ENCODE data around the gene WDR4.
"Not testable (repeated sequence)": the region's sequence is repeated elsewhere in the genome, so short reads cannot be mapped to it uniquely, and the experiment has no call there.

Gene WDR4

DNA sequence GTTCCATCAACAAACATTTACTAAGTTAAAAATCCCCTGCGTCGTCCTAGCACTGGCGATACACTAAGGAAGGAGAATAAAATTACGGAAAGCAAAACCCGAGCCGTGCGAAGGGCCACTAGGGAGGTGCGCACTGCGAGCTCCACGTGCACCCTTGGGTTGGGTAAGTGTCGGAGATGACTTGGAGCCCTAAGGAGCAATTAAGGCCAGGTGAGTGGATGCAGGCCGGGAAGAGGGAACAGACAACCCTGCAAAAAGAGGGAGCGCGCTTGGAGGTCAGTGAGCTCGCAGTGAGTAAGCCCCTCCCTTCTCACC lies 704 bp downstream of the WDR4 start:
- DNase-seq (ENCODE audit: low spot score), result no peak

DNA sequence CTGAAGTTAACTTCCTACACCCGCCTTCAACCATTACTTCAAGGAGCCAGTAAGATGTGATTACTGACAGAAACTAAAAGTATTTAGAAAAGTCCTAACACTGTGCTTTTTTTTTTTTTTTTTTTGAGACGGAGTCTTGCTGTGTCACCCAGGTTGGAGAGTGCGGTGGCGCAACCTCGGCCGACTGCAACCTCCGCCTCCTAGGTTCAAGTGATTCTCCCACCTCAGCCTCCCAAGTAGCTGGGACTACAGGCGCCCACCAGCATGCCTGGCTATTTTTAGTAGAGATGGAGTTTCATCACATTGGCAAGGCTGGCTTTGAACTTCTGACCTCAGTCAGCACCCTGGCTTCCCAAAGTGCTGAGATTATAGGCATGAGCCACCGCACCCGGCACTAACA lies 3.5 kb downstream of the WDR4 start:
- not testable (repeated sequence) for DNase-seq (ENCODE audit: low spot score)

DNA sequence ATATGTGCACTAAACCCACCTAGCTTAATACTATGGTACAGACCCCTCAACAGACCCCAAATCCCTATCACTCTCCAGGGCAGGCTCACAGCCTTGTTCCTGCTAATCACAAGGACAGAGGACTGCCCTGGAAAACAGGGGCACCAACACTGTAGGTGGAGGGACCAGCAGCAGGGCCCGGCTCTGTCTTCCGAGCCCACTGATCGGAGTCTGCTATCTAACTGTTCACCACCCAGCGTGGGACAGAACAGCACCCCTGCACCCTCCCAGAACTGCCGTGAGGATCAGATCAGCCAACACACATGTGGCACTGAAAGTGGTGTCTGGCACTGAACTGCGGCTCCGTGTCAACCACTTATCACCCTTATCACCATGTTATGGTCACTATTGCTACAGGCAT lies 6.2 kb downstream of the WDR4 start:
- DNase-seq (ENCODE audit: low spot score), result peak; percentile 3

DNA sequence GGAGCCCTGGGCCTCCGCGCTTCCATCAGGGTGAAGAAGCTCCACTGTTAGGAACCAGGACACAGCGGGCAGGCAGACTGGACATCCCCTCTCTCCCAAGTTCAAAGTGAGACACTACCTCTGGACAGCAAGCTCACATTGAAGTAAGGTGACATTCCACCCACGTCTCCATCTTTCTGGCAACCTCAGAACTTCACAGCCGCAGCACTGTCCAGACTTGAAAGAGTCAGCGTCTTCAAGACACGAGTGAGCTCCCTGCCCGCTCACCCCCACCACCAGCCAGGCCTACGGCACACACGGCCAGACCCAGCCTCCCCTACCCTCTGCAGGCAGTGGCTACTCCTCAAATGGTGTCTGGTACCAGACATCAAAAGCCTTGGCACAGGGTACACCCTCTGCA lies 11.1 kb downstream of the WDR4 start:
- no peak for DNase-seq (ENCODE audit: low spot score)

DNA sequence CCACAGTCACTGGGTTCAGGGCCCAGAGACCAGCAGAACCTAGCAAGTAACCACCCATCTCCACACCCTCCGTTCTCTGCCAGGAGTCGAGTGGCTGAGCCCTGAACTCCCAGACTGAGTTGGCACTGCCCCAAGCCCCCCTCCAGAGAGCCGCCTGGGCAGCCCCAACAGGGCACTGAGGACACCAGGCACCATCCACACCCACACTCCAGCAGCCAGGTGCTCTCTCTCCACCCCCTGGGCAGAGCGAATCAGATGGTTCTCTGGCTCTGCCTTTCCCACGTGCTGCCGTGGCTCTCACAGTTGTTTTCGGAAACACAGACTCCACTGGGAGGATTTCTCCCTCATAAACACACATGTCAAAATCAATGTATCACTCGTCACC lies 13.6 kb downstream of the WDR4 start:
- DNase-seq (ENCODE audit: low spot score), result no peak

DNA sequence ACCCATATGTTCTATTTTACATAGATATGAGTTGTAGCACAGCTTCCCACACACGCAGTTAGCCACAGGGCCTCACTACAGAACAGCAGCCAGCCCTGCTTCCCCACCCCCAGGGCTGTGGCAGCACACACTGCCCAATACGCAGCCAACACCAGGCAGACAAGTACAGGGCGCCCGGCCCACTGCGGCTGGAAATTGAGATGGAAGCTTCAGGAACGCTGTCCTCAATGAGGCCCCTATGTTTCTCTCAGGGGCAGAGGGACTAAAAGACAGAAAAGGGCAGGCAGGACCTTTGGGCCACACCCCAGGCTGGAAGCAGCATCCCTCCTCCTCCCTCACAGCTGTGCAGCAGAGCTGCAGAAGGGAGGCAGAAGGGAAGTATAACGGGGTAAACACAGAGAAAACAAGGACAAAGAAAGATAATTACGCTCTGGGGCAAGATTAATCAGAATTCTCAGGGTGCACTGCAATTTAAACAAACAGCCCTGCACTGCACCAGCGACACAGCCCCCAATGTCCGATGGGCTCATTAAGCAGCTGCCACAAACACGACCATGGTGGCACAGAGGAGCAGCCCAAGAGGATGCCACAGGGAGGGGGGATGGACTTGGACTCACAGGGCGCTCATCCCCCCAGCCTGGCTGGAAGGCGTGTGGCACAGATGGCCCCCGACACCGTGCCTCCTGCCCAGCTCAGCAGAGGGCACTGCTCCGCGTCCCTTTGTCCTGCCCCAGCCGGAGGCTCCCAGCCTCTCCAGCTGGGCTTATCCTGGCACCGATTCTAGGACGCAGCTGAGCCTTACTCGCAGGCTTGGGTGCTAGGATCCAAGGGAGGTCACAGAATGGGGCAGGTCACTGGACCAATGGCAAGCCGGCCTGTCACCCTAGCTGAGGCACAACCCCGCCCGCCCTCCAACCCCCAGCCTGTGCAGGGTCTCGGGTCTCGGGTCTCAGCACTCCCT lies 14.2 kb downstream of the WDR4 start:
- DNase-seq (ENCODE audit: low spot score), result no peak

DNA sequence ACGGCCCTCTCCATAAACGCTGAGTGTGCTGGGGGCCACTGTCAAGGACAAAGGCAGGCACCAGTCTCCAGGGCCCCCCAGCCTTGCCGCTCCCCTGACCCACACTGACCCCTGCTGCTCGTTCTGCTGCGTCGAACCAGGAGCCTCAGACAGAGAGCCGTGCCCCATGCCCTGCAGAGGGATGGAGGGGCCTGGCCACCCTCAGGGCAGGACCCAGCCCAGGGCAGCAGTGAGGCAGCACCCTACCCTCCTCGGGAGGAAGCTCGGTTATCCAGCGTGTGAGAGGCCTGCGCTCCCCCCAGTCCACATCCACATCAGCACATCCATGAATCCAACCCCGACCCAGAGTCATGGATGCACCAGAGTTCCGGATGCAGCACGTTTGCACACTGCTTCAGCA lies 15.1 kb downstream of the WDR4 start:
- no peak for DNase-seq (ENCODE audit: low spot score)

DNA sequence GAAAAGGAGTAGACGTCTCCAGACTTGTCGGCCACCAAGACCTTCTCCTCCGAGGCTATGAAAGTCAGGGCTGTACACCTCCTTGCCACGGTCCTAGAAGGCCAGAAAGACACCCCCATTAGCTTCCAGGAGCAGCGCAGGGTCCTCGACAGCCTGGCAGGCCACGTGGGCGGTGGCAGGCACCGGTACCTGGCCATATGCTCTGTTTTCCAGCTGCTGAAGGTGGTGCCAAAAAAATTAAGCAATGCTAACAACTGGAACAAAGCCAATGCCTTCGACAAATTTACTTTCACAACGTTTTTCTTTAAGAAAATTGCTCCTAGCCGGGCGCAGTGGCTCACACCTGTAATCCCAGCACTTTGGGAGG lies 15.9 kb downstream of the WDR4 start:
- DNase-seq (ENCODE audit: low spot score), result no peak

DNA sequence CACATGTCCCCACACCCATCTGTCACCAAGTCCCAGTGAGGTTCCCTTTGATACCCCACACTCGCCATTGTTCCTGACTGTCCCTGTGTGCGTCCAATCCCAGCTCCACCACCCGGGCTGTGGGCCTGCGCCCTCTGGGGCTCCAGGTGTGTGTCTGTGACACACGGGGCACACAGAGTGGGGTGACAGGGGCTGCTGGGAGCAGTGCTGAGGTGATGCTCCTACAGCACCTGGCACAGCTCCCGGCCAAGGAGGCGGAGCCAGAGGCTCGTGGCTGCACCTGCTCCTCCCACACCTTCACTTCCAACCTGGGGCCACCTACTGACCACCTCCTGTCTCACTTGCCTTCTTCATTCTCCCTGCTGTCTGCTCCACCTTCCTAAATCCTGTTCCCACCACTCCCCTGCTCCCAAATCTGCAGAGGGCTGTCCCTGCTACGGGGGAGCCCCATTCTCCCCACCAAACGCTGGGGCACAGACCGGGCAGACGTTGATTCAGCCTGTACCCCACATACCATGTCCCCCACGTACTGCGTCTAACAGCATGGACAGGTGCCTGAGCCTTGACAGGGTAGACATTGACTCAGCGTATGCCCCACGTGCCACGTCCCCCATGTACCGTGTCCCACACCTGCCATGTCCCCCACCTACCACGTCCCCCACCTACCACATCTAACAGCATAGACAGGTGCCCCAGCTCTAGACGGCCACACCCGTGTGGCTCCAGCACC lies 16.4 kb downstream of the WDR4 start:
- DNase-seq (ENCODE audit: low spot score), result no peak

DNA sequence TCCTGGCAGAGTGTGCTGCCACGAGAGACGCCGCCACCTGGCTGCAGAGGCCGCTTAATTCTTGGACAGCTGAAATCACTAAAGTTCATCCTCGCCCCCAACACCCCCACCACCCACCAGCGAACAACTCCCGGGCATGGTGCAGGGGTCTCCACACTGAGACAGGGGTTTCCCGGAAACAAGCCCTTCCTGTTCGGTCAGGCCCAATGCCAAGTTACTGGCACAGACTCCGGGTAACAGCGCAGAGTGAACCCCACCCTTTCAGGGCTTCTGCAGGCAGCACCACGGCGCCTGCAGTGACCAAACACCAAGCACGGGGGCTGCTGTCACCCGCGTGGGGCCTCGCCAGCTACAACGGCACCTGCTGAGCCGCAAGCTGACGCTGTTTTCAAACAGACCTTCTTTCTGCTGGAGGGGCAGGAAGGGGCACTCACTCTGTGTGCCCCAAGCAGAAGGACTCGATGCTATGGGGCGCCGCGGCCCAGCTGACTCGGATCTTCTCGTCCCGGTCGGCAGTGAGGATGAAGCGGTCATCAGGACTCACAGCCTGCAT lies 17.4 kb downstream of the WDR4 start:
- DNase-seq (ENCODE audit: low spot score), result no peak

DNA sequence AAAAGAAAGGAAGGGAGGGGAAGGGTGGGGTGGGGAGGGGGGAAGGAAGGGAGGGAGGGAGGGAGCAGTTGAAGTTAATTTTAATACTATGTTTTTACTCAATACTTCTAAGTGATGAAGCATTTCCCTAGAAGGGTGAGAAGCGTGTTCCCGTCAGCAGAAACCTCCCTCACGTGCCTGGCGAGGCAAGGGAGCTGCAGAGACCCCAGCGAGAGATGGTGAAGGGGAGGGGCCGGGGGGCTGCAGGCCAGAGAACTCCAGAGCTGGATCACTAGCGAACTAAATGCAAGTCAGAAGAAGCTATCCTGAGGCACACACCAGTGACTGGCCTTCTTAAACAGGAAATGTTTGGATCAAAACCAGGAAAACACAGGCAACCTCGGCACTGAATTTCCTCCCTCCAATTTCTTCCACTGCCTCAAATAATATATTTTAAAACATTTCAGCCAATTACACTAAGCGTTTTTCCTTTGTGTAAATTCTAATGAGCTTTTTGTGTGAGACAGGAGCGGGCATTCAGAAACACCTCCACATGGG lies 18.0 kb downstream of the WDR4 start:
- DNase-seq (ENCODE audit: low spot score), result no peak

DNA sequence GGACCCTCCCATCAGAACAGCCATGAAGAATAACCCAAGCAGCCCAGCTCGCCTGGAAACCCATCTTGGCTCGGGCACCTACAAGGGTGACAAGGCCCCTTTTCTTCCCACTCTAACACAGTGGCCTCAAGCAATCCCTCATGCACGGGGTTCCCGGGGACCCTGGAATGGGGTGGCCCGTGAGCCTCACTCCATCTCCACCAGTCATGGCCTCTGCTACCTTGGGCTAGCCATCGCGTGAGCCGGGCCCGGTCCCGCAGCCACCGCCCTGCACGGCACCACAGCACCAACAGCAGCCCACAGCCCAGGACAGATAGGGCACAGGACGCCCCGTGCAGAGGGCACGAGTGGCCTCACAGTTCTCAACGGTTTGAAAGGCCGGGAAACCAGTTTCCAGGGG lies 19.0 kb downstream of the WDR4 start:
- DNase-seq (ENCODE audit: low spot score), result no peak

DNA sequence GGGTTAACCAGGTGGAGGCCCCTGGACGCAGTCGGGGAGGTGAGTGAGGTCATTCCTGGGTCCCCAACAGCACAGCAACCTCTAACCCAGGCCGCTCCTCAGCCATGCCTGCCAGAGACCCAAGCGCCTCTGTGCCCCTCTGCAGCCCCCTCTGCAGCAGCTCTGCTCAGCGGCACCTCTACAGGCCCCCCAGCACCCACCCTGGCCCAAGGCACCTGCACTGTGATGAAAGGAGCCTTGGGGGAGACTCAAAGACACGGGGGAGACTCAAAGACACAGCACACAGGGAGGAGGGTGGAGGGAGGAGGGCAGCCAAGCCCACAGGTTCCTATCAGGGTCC lies 19.5 kb downstream of the WDR4 start:
- no peak for DNase-seq (ENCODE audit: low spot score)

DNA sequence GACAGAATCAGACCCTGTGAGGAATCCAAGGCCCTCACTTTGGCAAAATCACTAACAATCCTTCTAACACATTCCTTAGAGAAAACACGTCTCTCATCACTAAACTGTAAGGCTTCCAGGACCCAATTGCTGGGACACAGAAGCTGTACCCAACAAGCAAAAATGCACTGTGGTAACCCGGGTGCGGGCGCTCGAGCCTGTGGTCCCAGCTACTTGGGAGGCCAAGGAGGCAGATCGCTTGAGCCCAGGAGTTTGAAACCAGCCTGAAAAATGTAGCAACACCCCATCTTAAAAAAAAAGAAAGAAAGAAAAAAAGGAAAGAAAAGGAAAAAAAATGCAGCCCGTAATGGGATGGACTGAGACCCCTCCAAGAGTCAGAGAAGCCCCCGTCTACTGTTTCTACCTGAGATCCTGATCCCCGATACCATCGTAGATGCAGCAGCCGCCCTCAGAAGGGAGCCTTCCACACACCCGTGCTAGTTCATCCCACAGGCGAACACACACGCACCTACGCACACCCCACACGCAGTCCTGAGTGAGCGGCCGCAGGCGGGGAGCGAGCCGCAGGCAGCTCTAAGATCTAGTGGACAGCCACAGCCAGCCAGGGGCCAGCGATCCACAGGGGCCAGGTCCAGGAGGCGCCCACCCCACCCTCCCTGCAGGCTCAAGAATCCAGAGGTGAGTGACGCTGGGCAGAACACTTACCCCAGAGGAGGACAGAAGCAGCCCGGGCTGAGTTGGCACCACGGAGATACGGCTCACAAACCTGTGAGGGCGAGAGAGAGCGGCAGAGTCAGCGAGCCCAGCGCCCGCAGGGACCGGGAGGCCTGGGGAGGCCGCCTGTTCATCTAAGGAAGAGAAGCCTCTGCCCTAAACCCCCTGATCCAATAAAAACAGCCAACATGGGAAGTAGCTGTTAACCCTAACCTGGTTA lies 20.1 kb downstream of the WDR4 start:
- DNase-seq (ENCODE audit: low spot score), result no peak

DNA sequence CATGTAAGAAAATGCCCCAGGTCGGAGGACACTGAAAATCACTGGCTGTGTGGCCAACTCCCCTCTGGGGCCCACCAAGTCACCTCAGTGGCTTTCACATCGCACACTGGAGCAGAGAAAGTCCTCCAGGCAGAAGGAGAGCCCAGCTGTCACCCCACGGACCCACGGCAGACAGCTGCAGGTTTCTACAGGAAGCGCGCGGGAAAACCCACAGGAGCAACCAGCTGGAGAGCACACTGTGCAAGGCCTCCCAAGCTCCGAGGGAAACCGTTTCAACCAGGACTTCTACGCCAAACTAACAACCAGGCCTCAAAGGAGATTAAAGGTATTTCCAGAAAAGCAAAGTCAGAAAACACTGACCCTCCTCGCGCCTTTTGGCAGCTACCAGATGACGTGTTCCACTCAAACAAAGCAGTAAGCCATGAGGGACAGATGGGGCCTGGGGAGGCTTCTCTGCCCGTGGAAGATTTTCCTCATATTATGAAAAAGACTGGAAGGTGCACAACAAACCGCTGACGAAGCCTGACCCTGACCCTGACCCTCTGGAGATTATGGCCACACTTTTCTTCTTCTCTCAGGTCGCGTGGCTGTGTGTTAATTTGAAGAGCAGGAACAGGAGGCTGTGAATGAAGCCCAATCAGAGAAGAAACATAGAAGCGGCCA lies 21.0 kb downstream of the WDR4 start:
- no peak for DNase-seq (ENCODE audit: low spot score)

DNA sequence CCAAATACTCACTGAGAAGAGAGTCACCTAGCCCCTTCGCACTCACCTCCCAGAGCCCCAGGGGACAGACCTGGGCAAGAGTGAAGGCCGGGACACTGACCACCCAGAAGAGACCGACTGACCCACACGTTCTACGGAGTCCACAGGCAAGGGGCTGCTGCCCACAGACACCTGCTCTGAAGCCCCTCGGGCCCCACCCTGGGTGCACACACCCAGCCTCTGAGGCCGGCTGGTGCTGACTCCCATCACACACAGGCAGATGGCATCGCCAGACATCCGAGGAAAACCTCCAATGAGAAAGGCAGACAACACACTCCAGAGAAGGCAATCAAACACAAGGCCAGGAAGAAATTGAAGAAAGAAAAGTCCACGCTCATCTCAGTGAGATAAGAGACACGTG lies 22.1 kb downstream of the WDR4 start:
- no peak for DNase-seq (ENCODE audit: low spot score)

DNA sequence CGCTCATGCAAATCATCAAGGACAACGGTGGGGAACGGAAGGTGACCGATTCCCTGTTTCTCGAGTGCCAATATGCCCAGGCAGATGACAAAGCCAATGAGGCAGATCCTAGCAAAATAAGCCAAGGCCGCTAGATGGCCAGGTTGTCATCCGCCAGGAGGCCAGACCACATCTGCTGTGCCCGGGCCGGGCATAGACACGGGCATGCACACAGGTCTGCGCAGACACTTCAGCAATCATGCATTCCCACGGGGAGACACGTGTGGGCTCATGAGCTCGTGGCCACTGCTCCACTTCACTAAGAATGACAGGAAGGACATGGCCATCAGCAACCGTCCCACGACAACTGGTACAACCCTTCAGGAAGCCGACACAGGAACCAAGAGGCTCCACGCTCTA lies 23.4 kb downstream of the WDR4 start:
- no peak for DNase-seq (ENCODE audit: low spot score)

DNA sequence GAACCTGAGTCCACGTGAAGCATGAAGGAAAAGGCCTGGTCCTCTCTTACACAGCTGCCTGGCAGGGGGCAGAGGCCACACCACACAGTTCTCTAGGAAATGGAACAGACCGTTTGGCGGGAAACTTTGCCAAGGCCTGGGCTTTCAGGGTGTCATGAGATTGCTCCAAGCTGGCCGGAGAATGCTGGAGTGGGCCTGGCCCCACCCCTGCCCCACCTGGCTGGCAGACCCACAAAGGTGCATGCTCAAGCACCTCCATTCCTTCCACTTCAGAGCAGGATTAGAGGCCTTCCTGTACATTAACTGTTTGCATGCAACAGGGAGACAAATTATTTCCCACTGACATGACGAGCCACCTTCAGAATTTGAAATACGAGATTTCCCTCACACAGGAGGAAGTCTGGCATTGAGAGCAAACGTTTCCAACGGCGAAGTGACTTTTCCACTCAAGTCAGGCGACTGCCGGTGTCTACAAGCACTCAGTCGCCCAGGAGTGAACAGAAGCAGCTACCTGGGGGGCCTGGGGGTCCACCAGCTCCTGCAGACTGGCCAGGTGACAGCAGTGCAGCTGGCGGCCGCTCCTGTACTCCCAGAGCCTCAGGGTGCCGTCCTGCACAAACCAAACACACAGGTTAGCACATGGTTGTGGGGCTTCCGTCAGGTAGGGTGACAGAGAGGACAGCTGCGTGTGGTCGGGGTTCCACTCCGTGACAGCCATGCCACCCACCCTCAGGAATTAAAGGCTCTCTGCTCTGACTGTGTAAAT lies 24.0 kb downstream of the WDR4 start:
- DNase-seq (ENCODE audit: low spot score), result no peak

DNA sequence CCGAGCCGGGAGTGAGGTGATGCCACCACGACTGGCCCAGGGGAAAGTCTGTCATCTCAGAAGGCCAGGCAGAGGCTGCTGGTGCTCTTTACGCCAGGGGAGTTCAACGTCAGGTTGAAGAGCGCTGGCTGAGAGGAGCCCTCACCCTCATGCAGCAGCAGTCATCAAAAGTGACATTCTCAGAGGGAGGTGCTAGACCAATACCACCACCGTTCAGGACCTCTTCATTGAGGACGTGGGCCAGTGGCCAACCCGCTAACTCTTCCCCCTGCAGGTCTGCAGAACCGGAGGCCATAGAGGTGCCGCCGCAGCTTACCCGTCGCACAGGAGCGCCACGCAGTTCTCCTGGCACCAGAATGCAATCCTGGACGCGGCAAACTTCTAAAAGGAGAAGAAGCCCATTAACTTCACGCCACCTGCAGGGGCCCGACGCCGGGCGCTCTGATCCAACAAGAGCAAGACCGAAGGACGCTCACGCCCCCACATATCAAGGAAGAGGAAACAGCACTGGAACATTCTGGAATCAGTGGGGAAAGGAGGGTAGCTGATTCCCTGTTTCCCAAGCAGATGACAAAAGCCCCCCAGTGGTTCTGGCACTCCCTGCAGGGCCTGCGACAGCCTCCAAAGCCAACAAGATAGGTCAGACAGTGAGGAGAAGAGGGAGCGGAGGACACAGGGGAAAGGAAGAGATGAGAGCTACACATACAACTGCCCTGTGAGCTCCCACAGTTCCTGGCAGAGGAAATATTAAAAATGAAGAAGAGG lies 24.9 kb downstream of the WDR4 start:
- DNase-seq (ENCODE audit: low spot score), result no peak

DNA sequence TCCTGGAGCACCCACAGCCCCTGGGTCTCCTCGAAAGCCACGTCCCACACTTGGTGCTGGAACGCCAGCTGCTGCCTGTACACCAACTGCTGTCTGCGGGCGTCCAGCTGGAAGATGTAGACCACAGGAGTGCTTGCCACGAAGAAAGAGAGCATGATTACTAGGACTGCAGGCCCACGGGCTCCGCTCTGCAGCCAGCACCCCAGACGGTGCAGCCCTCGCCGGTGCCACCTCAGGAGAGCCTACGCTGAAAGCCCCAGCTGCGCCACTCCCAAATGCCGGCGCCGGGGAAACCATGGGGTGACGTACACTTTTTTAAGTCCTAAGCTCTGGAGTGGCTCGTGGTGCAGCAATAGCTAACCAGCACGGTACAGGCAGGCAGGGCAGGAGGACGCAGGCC lies 25.7 kb downstream of the WDR4 start:
- DNase-seq (ENCODE audit: low spot score), result no peak

Measured in AG20443 (cell line).